GM10248 (cell line): ENCODE measurements around the gene RGSL1.
A peak's percentile ranks its signal among the peaks of the same experiment; 100 is the strongest.

Experiments used
- CTCF ChIA-PET: fragments of 300-600 bp; sonication (Branson Sonifier 250); formaldehyde crosslinking; extraction: SDS; loops from one replicate; lab custom pipeline; 2021; ENCODE audit warnings: antibody characterized with exemption; lab: Yijun Ruan, JAX
- POLR2A ChIA-PET: fragments of 350-650 bp; sonication (Branson Sonifier 250); formaldehyde crosslinking; extraction: SDS; loops from one replicate; lab custom pipeline; 2020; ENCODE audit warnings: antibody characterized with exemption; lab: Yijun Ruan, JAX
- DNase-seq: peaks from one replicate; pipeline ENCODE4 v3.0.0; 2012; ENCODE audit errors: extremely low spot score
- CTCF ChIP-seq: IDR thresholded peaks from 2 replicates; pipeline ENCODE4 v1.5.1; 2012; ENCODE audit warnings: mild to moderate bottlenecking, low read depth; ENCODE audit errors: extremely low read depth, missing control alignments, control extremely low read depth

Gene RGSL1

GRCh38 chr1:182600745-182601415, 150.9 kb downstream of the RGSL1 start:
- no peak for DNase-seq
- ChIA-PET POLR2A (interaction anchor here (1.0 to 1.2 kb wide), 2 partner anchors 182 to 189 kb away, joined by 3 read pairs; no protein-coding TSS in a partner anchor), CTCF (interaction anchor here (0.7 to 41.1 kb wide), 36 partner anchors 6 to 517 kb away, joined by 3 to 1252 read pairs (median 4); partner anchors contain the start of genes NPL, RGS16 and RNASEL)
- TF ChIP-seq CTCF, result no peak

DNA sequence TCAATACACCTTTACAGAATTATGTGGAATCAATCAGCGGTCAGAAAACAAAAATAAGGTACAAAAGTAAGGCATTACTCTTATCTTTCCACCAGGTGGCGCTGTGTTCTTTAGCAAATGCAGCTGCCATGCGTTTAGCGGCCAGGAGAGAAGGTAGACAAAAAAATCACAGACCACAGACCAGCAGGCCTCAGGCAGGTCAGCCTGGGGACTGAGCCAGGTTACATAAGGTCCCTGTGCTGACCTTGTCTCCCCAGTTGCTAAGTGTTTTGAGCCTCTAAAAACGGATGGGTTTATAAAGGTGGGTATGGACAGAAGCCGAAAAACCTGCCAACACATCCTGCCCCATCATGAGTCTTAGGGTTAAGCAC, 151.5 kb downstream of the RGSL1 start:
- CTCF ChIA-PET, result interaction anchor here (0.7 to 41.1 kb wide), 33 partner anchors 12 to 517 kb away, joined by 3 to 1252 read pairs (median 4); partner anchors contain the start of genes NPL and RNASEL
- TF ChIP-seq CTCF, result peak; percentile 67
- peak; percentile 78 for DNase-seq
- POLR2A ChIA-PET, result interaction anchor here (1.0 kb wide), 1 partner anchor 189 kb away, joined by 3 read pairs; no protein-coding TSS in a partner anchor

DNA sequence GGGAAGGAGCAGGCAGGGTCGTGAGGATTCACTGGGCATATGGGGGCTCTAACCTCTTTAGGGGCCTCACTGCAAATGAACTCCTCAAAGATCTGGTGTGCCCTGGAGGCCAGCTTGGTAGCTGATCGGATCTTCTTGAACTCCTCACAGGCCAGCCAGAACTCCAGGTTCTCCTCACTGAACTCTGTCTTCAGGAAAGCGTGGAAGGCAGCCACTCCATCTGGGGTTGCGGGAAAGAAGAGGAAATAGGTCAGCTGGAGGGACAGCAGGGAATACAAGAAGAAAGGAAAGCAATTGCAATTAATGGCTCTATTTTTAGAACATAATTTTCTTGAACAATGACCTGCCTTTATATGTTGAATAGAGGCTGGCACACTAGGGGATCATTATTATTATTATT, 152.0 kb downstream of the RGSL1 start:
- ChIA-PET CTCF (interaction anchor here (0.7 to 41.1 kb wide), 22 partner anchors 12 to 458 kb away, joined by 3 to 1252 read pairs (median 4); partner anchors contain the start of genes NPL and RNASEL), POLR2A (interaction anchor here (1.0 kb wide), 1 partner anchor 188 kb away, joined by 3 read pairs; no protein-coding TSS in a partner anchor)
- DNase-seq, result no peak
- no peak for TF ChIP-seq CTCF

- DNase-seq, result no peak
- POLR2A ChIA-PET, result interaction anchor here (0.6 to 2.3 kb wide), 7 partner anchors 13 to 459 kb away, joined by 3 to 20 read pairs (median 4); partner anchors contain the start of gene RNASEL
- CTCF ChIA-PET, result interaction anchor here (0.9 to 41.1 kb wide), 6 partner anchors 9 to 183 kb away, joined by 3 to 1252 read pairs (median 5); partner anchors contain the start of gene NPL
- no peak for TF ChIP-seq CTCF
These were observed 153.1 kb downstream of the RGSL1 start for GRCh38 chr1:182602935-182603645.

GRCh38 chr1:182603646-182604174, 153.8 kb downstream of the RGSL1 start:
- no peak for TF ChIP-seq CTCF
- POLR2A ChIA-PET, result interaction anchor here (0.6 to 2.3 kb wide), 8 partner anchors 8 to 459 kb away, joined by 3 to 20 read pairs (median 4); partner anchors contain the start of gene RNASEL
- CTCF ChIA-PET, result interaction anchor here (0.9 to 41.1 kb wide), 6 partner anchors 10 to 183 kb away, joined by 3 to 1252 read pairs (median 5); partner anchors contain the start of gene NPL
- DNase-seq, result no peak
